HepG2 (cell line): ENCODE results near the gene CFHR2. TPM values are rescaled to one million over a fixed set of nuclear protein-coding genes. Genes with fewer than 3 reads are reported as not detected.
A peak's percentile ranks its signal among the peaks of the same experiment; 100 is the strongest.
"Not testable (repeated sequence)": the region's sequence is repeated elsewhere in the genome, so short reads cannot be mapped to it uniquely, and the experiment has no call there.

Experiments
- ATAC-seq: fragments of 200-7000 bp; cut with Tn5 transposase; 3 replicates; pipeline ENCODE4 v1.9.1; 2020; ENCODE audit warnings: mild to moderate bottlenecking, moderate library complexity
- BruUV-seq: library from RNA; stranded (reverse); fragments of 400-500 nt; replicated peaks from 2 replicates; lab custom pipeline; 2021; lab: Mats Ljungman, UMichigan
- CTCF ChIA-PET: fragments of 300-600 bp; formaldehyde crosslinking; extraction: SDS; loops from one replicate; lab custom pipeline; 2021; ENCODE audit warnings: low total read pairs, inconsistent platforms, low intra/inter-chr PET ratio; lab: Yijun Ruan, JAX
- POLR2A ChIA-PET: fragments of 350-600 bp; sonication (Branson Sonifier 250); formaldehyde crosslinking; loops from one replicate; lab custom pipeline; 2020; ENCODE audit warnings: antibody characterized with exemption, inconsistent platforms; lab: Yijun Ruan, JAX
- DNase-seq: peaks from one replicate; pipeline ENCODE4 v3.0.0-alpha.2; 2015; ENCODE audit warnings: low spot score
- FAIRE-seq: peaks from 3 replicates; lab custom pipeline; 2011; peaks lifted over from hg19 to GRCh38; lab: Jason Lieb, UNC
- H2AFZ ChIP-seq: one replicate; pipeline ENCODE4 v1.6.1; 2011; ENCODE audit warnings: low read length, inconsistent platforms
- H3K27ac ChIP-seq: fragments of 300-600 bp; 3 replicates; pipeline ENCODE4 v1.8.0; 2011; ENCODE audit warnings: mixed run types, mild to moderate bottlenecking, mixed read lengths, low read length, inconsistent platforms; ENCODE audit not compliant: insufficient read depth; ENCODE audit errors: extremely low read length
- H3K27me3 ChIP-seq, 2 experiments: fragments of 200-600 bp in 1 of 2; 2 replicates in 1 of 2; 3 replicates in 1 of 2; pipeline versions ENCODE4 v1.6.0 to v1.8.0; 2011; ENCODE audit warnings: low read length in 2 of 2, mild to moderate bottlenecking in 2 of 2, moderate library complexity in 2 of 2, inconsistent platforms in 1 of 2; ENCODE audit not compliant: insufficient read depth in 2 of 2, control insufficient read depth in 1 of 2
- H3K36me3 ChIP-seq, 2 experiments: fragments of 200-600 bp in 1 of 2; replicated peaks in 1 of 2; 2 replicates in 1 of 2; 3 replicates in 1 of 2; pipeline versions ENCODE4 v1.5.1 to v1.8.0; 2011; ENCODE audit warnings: low read length in 2 of 2, inconsistent platforms in 1 of 2; ENCODE audit not compliant: insufficient read depth in 2 of 2, control insufficient read depth in 1 of 2
- H3K4me1 ChIP-seq: 2 replicates; pipeline ENCODE4 v1.5.1; 2012; ENCODE audit warnings: low read length, inconsistent platforms; ENCODE audit not compliant: insufficient read depth
- H3K4me2 ChIP-seq: 2 replicates; pipeline ENCODE4 v1.6.0; 2011; ENCODE audit warnings: low read depth, low read length, inconsistent platforms
- H3K4me3 ChIP-seq, 3 experiments: fragments of 200-600 bp in 1 of 3; sonication (generic), shearing (Covaris generic) in 1 of 3; replicated peaks in 1 of 3; 2 replicates each; pipeline ENCODE4 v1.5.1; 2011 to 2016; ENCODE audit warnings: low read length in 3 of 3, inconsistent platforms in 2 of 3, low read depth in 2 of 3, mild to moderate bottlenecking in 2 of 3, control low read depth in 1 of 3, mixed read lengths in 1 of 3; ENCODE audit not compliant: insufficient read depth in 1 of 3
- H3K79me2 ChIP-seq: one replicate; pipeline ENCODE4 v1.6.1; 2011; ENCODE audit warnings: low read length, inconsistent platforms; ENCODE audit not compliant: insufficient read depth
- H3K9ac ChIP-seq: 2 replicates; pipeline ENCODE4 v1.6.0; 2011; ENCODE audit warnings: mild to moderate bottlenecking, low read depth, low read length, inconsistent platforms; ENCODE audit not compliant: insufficient read depth
- H3K9me3 ChIP-seq: 2 replicates; pipeline ENCODE4 v1.5.1; 2012; ENCODE audit warnings: mild to moderate bottlenecking, low read length
- H4K20me1 ChIP-seq: 2 replicates; pipeline ENCODE4 v1.6.0; 2011; ENCODE audit warnings: inconsistent platforms, mild to moderate bottlenecking, low read length, moderate library complexity; ENCODE audit not compliant: insufficient read depth
- CEBPG ChIP-seq: IDR thresholded peaks from 2 replicates; pipeline ENCODE4 v1.6.1; 2016
- FOXA1 ChIP-seq, 2 experiments: fragments of 450-650 bp in 1 of 2; sonication (generic) in 1 of 2; formaldehyde crosslinking in 1 of 2; IDR thresholded peaks; 2 replicates each; pipeline versions ENCODE4 v1.4.0 to v1.6.1; 2016 to 2020; ENCODE audit warnings: missing genetic modification reagents in 1 of 2
- FOXK1 ChIP-seq: sonication (generic); formaldehyde crosslinking; IDR thresholded peaks from 2 replicates; pipeline ENCODE4 v1.4.0; 2020; ENCODE audit warnings: low read depth, missing genetic modification reagents, borderline replicate concordance
- GATAD1 ChIP-seq: IDR thresholded peaks from 2 replicates; pipeline ENCODE4 v1.6.1; 2016; ENCODE audit warnings: missing genetic modification reagents, missing compliant biosample characterization
- NONO ChIP-seq, 2 experiments: fragments of 450-650 bp in 1 of 2; sonication (generic) in 1 of 2; formaldehyde crosslinking in 1 of 2; IDR thresholded peaks in 1 of 2; conservative IDR thresholded peaks in 1 of 2; 2 replicates each; pipeline versions ENCODE4 v1.6.1 to v1.8.0; 2017 to 2022; ENCODE audit warnings: mild to moderate bottlenecking in 1 of 2, missing genetic modification reagents in 1 of 2, moderate library complexity in 1 of 2
- SALL1 ChIP-seq: sonication (generic); formaldehyde crosslinking; IDR thresholded peaks from 2 replicates; pipeline ENCODE4 v1.8.0; 2022; ENCODE audit warnings: mild to moderate bottlenecking, missing genetic modification reagents
- SOX13 ChIP-seq, 3 experiments: fragments of 450-650 bp in 1 of 3; sonication (generic) in 1 of 3; formaldehyde crosslinking in 1 of 3; IDR thresholded peaks in 2 of 3; conservative IDR thresholded peaks in 1 of 3; 2 replicates each; pipeline versions ENCODE4 v1.5.0 to v1.6.1; 2016 to 2020; ENCODE audit warnings: antibody characterized with exemption in 1 of 3, mild to moderate bottlenecking in 1 of 3, missing compliant biosample characterization in 1 of 3, missing genetic modification reagents in 1 of 3, moderate library complexity in 1 of 3
- SP5 ChIP-seq: IDR thresholded peaks from 2 replicates; pipeline ENCODE4 v1.6.1; 2016; ENCODE audit warnings: low read depth, borderline replicate concordance
- ZFX ChIP-seq: sonication (generic); formaldehyde crosslinking; IDR thresholded peaks from 2 replicates; pipeline ENCODE4 v1.4.0; 2020; ENCODE audit warnings: mild to moderate bottlenecking, low read depth, missing genetic modification reagents, moderate library complexity
- ZMYM4 ChIP-seq: sonication (generic); formaldehyde crosslinking; IDR thresholded peaks from 2 replicates; pipeline ENCODE4 v1.8.1; 2023; ENCODE audit warnings: mild to moderate bottlenecking, missing genetic modification reagents
- ZNF274 ChIP-seq: sonication (generic); formaldehyde crosslinking; IDR thresholded peaks from 2 replicates; pipeline ENCODE4 v1.5.1; 2020; ENCODE audit warnings: mild to moderate bottlenecking, missing genetic modification reagents
- ZNF292 ChIP-seq: sonication (generic); formaldehyde crosslinking; IDR thresholded peaks from 2 replicates; pipeline ENCODE4 v1.8.1; 2022; ENCODE audit warnings: mild to moderate bottlenecking, low read depth, missing genetic modification reagents, borderline replicate concordance
- ZNF574 ChIP-seq: sonication (generic); formaldehyde crosslinking; IDR thresholded peaks from 2 replicates; pipeline ENCODE4 v1.4.0; 2020; ENCODE audit warnings: missing genetic modification reagents
- ZNF598 ChIP-seq: sonication (generic); formaldehyde crosslinking; IDR thresholded peaks from 2 replicates; pipeline ENCODE4 v1.5.1; 2020; ENCODE audit warnings: mild to moderate bottlenecking, missing genetic modification reagents, borderline replicate concordance
- ZNF687 ChIP-seq: sonication (generic); formaldehyde crosslinking; IDR thresholded peaks from 2 replicates; pipeline ENCODE4 v1.5.1; 2020; ENCODE audit warnings: mild to moderate bottlenecking, missing genetic modification reagents, moderate library complexity
- ZNF883 ChIP-seq: sonication (generic); formaldehyde crosslinking; IDR thresholded peaks from 2 replicates; pipeline ENCODE4 v1.5.1; 2020; ENCODE audit warnings: mild to moderate bottlenecking, missing genetic modification reagents; ENCODE audit errors: not compliant biosample characterization
- WGBS: methylation state at CpG from one replicate; pipeline ENCODE4 v1.1.6; 2017; ENCODE audit warnings: low lambda C conversion rate; 5-methylcytosine and 5-hydroxymethylcytosine counted together
- in situ Hi-C: cut with HindIII; loops from 2 replicates; pipeline ENCODE4 v1.10.0; 2017; ENCODE audit warnings: low pct_unique_long_range_greater_than_20kb; ENCODE audit not compliant: extremely low pct_ligation_motif_present
- intact Hi-C: fragments of 100-400 bp; cut with micrococcal nuclease; formaldehyde crosslinking; loops from one replicate; pipeline ENCODE4 v1.10.0; 2022; ENCODE audit not compliant: unreplicated experiment
- polyA plus RNA-seq, 8 experiments: library from polyadenylated mRNA; depleted of rRNA in 3 of 8; stranded (reverse) in 7 of 8; unstranded in 1 of 8; fragments of >200 nt; fragmentation: Illumina TruSeq in 4 of 8; extraction: Trizol in 4 of 8; gene quantifications; 2 replicates each; pipeline versions ENCODE4 v1.2.1 to v1.2.3, GENCODE V29; 2011 to 2016; ENCODE audit warnings: low read depth in 4 of 8, missing spikeins in 1 of 8, mixed read lengths in 1 of 8; ENCODE audit not compliant: insufficient read depth in 1 of 8
- total RNA-seq, 5 experiments: library from RNA; depleted of rRNA; stranded (reverse); fragments of >200 nt; fragmentation: Illumina TruSeq; extraction: Trizol; gene quantifications; 2 replicates each; pipeline ENCODE4 v1.2.3, GENCODE V29; 2016; ENCODE audit warnings: low read depth in 1 of 5

The CFHR2 gene
- total and polyA plus RNA-seq, 2 of the 13 experiments (the other 11 are each of a cell fraction or from before 2014, with no cell fraction given) = not detected

GRCh38 chr1:196941474-196941873, 2.1 kb upstream of the CFHR2 start:
- H3K9ac ChIP-seq; H3K27me3 ChIP-seq; H3K27ac ChIP-seq; H2AFZ ChIP-seq; CTCF ChIA-PET; H3K9me3 ChIP-seq; POLR2A ChIA-PET; H3K79me2 ChIP-seq; H4K20me1 ChIP-seq; H3K4me1 ChIP-seq; H3K36me3 ChIP-seq; FAIRE-seq; intact Hi-C loops; in situ Hi-C loops; BruUV-seq; TF ChIP-seq FOXA1, NONO, SOX13 (IDR thresholded peaks at IDR 0.05): not testable (repeated sequence)
- peak overlapping the region in 2 of 3 experiments; percentile 43 to 48; a peak in 4 of 6 replicates for H3K4me3 ChIP-seq
- peak overlapping the region; percentile 47 for H3K4me2 ChIP-seq
- 0% methylated on average over 3 of the region's 6 CpGs for WGBS
- DNase-seq (peak; percentile 40), ATAC-seq (peak; percentile 89)
- TF ChIP-seq SALL1 = peak; percentile 64; the same call in 1 of the 2 replicates
- TF ChIP-seq ZNF292 (CRISPR knock-in tag) = peak; percentile 80; the same call in 1 of the 2 replicates
- TF ChIP-seq SP5 (CRISPR knock-in tag) = peak; percentile 47; the same call in 1 of the 2 replicates
- TF ChIP-seq ZFX (CRISPR knock-in tag) = peak; percentile 28; the same call in 1 of the 2 replicates
- TF ChIP-seq ZNF687 = peak; percentile 33; the same call in 1 of the 2 replicates
- peak; percentile 26 for TF ChIP-seq ZNF883 (CRISPR knock-in tag)
- TF ChIP-seq FOXA1 (CRISPR knock-in tag; IDR thresholded peaks at IDR 0.05) = peak; percentile 30; the same call in 1 of the 2 replicates
- TF ChIP-seq GATAD1 (CRISPR knock-in tag) = 0 out of 2 replicates have a peak, but pooled peaks have one; percentile 13
- TF ChIP-seq ZNF598 = 0 out of 2 replicates have a peak, but pooled peaks have one; percentile 14
- 0 out of 2 replicates have a peak, but pooled peaks have one; percentile 52 for TF ChIP-seq FOXK1 (CRISPR knock-in tag)
- TF ChIP-seq NONO (CRISPR knock-in tag; conservative IDR thresholded peaks at IDR 0.05) = 0 out of 2 replicates have a peak, but pooled peaks have one; percentile 33
- 0 out of 4 replicates have a peak, but pooled peaks of 1 of the 2 experiments have one; percentile 13 for TF ChIP-seq SOX13 (CRISPR knock-in tag; conservative IDR thresholded peaks at IDR 0.05 in 1 of 2, IDR thresholded peaks at IDR 0.05 in 1 of 2)
- TF ChIP-seq ZNF274 (CRISPR knock-in tag) = 0 out of 2 replicates have a peak, but pooled peaks have one; percentile 48
- TF ChIP-seq ZMYM4 (CRISPR knock-in tag) = 0 out of 2 replicates have a peak, but pooled peaks have one; percentile 41
- TF ChIP-seq ZNF574 (CRISPR knock-in tag) = peak; percentile 47; the same call in 1 of the 2 replicates
- peak; percentile 55 for TF ChIP-seq CEBPG (CRISPR knock-in tag)
